ENCODE results near the gene ELANE. TPM values are rescaled to one million over a fixed set of nuclear protein-coding genes. Genes with fewer than 3 reads are reported as not detected.

Gene ELANE
- total RNA-seq, 4 donors from 2014 or later, result 0.51 to 1.9 TPM; not detected in 2

DNA sequence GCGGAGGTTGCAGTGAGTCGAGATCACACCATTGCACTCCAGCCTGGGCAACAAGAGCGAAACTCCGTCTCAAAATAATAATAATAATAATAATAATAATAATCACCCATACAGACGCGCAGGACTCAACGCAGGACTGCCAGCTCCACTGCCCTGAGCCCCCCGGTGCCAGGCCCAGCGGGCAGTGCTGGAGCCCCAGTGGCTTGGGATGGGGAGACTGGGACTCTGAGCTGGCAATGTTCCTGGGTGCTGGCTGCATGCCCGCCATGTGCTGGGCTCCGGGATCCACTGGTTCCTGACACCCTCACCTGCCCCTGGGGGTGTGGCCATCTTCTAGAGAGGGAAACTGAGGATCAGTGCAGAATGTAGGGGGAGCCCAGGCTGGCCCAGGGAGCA is 24.8 kb upstream of the ELANE start:
- TF ChIP-seq, protein P1, sequence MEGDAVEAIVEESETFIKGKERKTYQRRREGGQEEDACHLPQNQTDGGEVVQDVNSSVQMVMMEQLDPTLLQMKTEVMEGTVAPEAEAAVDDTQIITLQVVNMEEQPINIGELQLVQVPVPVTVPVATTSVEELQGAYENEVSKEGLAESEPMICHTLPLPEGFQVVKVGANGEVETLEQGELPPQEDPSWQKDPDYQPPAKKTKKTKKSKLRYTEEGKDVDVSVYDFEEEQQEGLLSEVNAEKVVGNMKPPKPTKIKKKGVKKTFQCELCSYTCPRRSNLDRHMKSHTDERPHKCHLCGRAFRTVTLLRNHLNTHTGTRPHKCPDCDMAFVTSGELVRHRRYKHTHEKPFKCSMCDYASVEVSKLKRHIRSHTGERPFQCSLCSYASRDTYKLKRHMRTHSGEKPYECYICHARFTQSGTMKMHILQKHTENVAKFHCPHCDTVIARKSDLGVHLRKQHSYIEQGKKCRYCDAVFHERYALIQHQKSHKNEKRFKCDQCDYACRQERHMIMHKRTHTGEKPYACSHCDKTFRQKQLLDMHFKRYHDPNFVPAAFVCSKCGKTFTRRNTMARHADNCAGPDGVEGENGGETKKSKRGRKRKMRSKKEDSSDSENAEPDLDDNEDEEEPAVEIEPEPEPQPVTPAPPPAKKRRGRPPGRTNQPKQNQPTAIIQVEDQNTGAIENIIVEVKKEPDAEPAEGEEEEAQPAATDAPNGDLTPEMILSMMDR (IDR thresholded peaks at IDR 0.05), result no peak
- TF ChIP-seq POLR2A (IDR thresholded peaks at IDR 0.05), result no peak
- 84 to 94% methylated on average over 10 to 11 of the region's 11 CpGs for WGBS, 2 donors
- intact Hi-C loops (cut with DNase I; ENCODE audit: low total_unique reads), result no loop called here
- DNase-seq (ENCODE audit: low spot score in 2 of 2), result peak in 1 of 2 donors; percentile 83
- no peak overlapping the region for H3K4me3 ChIP-seq (ENCODE audit: low read depth, poor library complexity, severe bottlenecking)

DNA sequence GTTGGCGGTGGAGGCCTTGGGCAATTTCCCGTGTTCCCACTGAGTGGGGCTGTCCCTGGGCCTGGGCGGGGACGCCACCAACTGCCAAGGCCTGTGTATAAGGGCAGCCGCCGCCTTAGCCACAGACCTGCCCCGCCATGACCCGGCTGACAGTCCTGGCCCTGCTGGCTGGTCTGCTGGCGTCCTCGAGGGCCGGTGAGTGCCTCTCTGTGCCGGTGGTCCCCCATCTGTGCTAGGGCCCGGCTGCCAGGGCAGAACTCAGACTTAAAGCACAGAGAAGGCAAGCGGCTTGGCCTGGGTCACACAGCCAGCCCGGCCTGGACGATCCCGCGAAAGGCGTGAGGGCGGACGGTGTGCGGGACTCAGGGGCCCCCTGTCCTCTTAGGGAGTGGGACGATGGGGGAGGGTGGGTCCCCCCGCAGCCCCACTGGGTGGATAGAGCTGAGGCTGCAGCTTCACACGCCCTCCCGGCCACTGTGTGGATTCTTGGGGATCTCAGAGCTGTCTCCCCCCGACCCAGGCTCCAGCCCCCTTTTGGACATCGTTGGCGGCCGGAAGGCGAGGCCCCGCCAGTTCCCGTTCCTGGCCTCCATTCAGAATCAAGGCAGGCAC is 24.3 kb upstream of the ELANE start, which contains the start of gene AZU1:
AZU1 (plus strand) TSS at position 128 of the 612 bp plus-strand sequence; CDS start at position 138, 10 bp downstream.
- DNase-seq (ENCODE audit: low spot score in 2 of 2), result peak in 1 of 2 donors; percentile 39
- 61 to 75% methylated on average over 11 to 33 of the region's 33 CpGs for WGBS, 2 donors
- intact Hi-C loops (cut with DNase I; ENCODE audit: low total_unique reads), result no loop called here
- H3K4me3 ChIP-seq (ENCODE audit: low read depth, poor library complexity, severe bottlenecking), result no peak within 1 kb of the TSS
- TF ChIP-seq, protein P1 (IDR thresholded peaks at IDR 0.05), result no peak
- TF ChIP-seq POLR2A (IDR thresholded peaks at IDR 0.05), result no peak

DNA sequence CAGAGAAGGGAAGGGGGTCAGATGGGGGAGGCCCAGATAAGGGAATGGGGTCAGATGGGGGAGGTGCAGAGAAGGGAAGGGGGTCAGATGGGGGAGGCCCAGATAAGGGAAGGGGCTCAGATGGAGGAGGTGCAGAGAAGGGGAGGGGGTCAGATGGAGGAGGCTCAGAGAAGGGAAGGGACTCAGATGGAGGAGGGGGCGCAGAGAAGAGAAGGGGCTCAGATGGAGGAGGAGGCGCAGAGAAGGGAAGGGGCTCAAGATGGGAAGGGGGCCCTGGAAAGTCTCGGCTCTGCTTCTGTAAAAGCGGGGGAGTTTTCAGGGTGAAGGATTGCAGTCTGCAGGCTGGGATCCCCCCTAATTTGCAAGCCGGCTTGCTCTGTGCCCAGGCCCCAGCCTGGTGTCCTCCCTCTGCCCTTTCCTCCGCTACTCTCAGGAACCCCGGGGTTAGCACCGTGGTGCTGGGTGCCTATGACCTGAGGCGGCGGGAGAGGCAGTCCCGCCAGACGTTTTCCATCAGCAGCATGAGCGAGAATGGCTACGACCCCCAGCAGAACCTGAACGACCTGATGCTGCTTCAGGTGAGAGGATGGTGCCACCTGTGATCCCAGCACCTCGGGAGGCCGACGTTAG is 22.9 kb upstream of the ELANE start:
- no peak overlapping the region for H3K4me3 ChIP-seq (ENCODE audit: low read depth, poor library complexity, severe bottlenecking)
- TF ChIP-seq, protein P1 (IDR thresholded peaks at IDR 0.05), result no peak
- TF ChIP-seq POLR2A (IDR thresholded peaks at IDR 0.05), result no peak
- WGBS, 2 donors, result 53 to 64% methylated on average over 18 of the region's 18 CpGs
- intact Hi-C loops (cut with DNase I; ENCODE audit: low total_unique reads), result no loop called here
- DNase-seq (ENCODE audit: low spot score in 2 of 2), result no peak

DNA sequence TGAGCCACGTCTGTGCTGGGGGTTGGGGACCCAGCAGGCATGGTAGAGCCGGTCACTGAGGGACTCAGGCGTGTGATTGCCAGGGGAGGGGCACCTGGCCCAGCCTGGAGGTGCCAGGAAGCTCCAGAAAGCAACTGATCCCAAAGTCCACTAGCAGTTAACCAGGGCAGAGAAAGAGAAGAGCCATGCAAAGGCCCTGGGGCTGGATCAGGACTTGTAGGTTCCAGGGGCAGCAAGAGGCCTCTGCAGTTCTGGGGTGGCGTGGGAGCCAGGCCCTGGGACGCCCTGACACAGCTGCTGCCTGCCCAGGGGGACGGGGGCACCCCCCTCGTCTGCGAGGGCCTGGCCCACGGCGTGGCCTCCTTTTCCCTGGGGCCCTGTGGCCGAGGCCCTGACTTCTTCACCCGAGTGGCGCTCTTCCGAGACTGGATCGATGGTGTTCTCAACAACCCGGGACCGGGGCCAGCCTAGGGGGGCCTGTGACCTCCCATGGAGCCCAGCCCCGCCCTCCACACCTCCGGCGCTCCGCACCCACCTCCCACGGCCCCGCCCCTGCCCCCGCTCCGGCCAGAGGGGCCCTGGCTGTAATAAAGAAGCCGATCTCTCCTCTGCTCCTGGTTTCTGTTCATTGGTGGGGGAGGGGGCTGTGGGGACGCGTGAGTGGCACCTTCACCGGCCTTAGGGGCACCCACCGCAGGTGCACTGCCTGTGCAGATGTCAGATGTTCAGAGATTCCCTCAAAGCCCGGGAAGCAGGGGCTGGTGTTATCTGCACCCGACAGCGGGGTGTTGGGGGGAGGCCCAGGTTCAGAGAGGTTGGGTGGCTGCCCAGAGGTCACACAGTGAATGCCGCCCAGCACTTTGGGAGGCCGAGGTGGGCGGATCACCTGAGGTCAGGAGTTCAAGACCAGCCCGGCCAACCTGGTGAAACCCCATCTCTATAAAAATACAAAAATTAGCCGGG is 20.4 kb upstream of the ELANE start:
- DNase-seq (ENCODE audit: low spot score in 2 of 2), result no peak
- H3K4me3 ChIP-seq (ENCODE audit: low read depth, poor library complexity, severe bottlenecking), result no peak overlapping the region
- intact Hi-C loops (cut with DNase I; ENCODE audit: low total_unique reads), result no loop called here
- 51 to 53% methylated on average over 32 to 37 of the region's 38 CpGs for WGBS, 2 donors
- TF ChIP-seq, protein P1 (IDR thresholded peaks at IDR 0.05), result no peak
- no peak for TF ChIP-seq POLR2A (IDR thresholded peaks at IDR 0.05)

DNA sequence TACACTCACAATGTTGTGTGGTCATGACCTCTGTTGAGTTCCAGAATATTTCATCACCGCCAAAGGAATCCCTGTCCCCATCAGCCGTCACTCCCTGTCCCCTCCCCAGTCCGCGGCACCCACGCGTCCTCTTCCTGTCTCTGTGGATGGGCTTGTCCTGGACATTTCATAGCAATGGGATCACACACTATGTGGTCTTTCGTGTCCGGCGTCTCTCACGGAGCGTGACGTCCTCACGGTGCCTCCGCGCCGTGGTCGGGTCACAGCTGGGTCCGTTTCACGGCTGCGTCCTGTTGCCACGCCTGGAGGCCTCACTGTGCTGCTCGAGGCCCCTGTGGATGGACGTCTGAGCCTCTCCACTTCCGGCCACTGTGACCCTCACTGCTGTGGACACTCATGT is 17.9 kb upstream of the ELANE start:
- no peak overlapping the region for H3K4me3 ChIP-seq (ENCODE audit: low read depth, poor library complexity, severe bottlenecking)
- no peak for DNase-seq (ENCODE audit: low spot score in 2 of 2)
- WGBS, 2 donors, result 71 to 79% methylated on average over 24 of the region's 24 CpGs
- no peak for TF ChIP-seq POLR2A (IDR thresholded peaks at IDR 0.05)
- TF ChIP-seq, protein P1 (IDR thresholded peaks at IDR 0.05), result no peak
- intact Hi-C loops (cut with DNase I; ENCODE audit: low total_unique reads), result no loop called here
